Hepatocyte (in vitro differentiated cells): ENCODE data around the gene KCP. TPM values are rescaled to one million over a fixed set of nuclear protein-coding genes. Genes with fewer than 3 reads are reported as not detected.
"Not testable (repeated sequence)": the region's sequence is repeated elsewhere in the genome, so short reads cannot be mapped to it uniquely, and the experiment has no call there.

Experiments used
- DNase-seq: peaks from one replicate; pipeline ENCODE4 v3.0.0-alpha.2; 2016; ENCODE audit warnings: low spot score
- H2AFZ ChIP-seq: fragments of 200-600 bp; sonication (generic); 2 replicates; pipeline ENCODE4 v1.6.0; 2016; ENCODE audit warnings: antibody characterized with exemption, mild to moderate bottlenecking
- H3K27ac ChIP-seq: fragments of 200-600 bp; sonication (generic); 2 replicates; pipeline ENCODE4 v1.5.1; 2016; ENCODE audit warnings: mild to moderate bottlenecking
- H3K27me3 ChIP-seq: fragments of 200-600 bp; sonication (generic); 2 replicates; pipeline ENCODE4 v1.6.1; 2016
- H3K36me3 ChIP-seq: fragments of 200-600 bp; sonication (generic); replicated peaks from 2 replicates; pipeline ENCODE4 v1.5.1; 2016; ENCODE audit warnings: low read depth; ENCODE audit not compliant: insufficient read depth
- H3K4me1 ChIP-seq: fragments of 200-600 bp; sonication (generic); 2 replicates; pipeline ENCODE4 v1.5.1; 2016; ENCODE audit warnings: mild to moderate bottlenecking, moderate library complexity; ENCODE audit not compliant: insufficient read depth
- H3K4me2 ChIP-seq: fragments of 200-600 bp; sonication (generic); 2 replicates; pipeline ENCODE4 v1.6.0; 2016
- H3K4me3 ChIP-seq: fragments of 200-600 bp; sonication (generic); 2 replicates; pipeline ENCODE4 v1.5.1; 2016; ENCODE audit warnings: mild to moderate bottlenecking
- H3K79me2 ChIP-seq: fragments of 200-600 bp; sonication (generic); 2 replicates; pipeline ENCODE4 v1.6.0; 2017; ENCODE audit warnings: mild to moderate bottlenecking
- H3K9me2 ChIP-seq: fragments of 200-600 bp; sonication (generic); replicated peaks from 2 replicates; pipeline ENCODE4 v1.6.0; 2017; ENCODE audit warnings: mild to moderate bottlenecking; ENCODE audit not compliant: insufficient read depth
- H3K9me3 ChIP-seq: fragments of 200-600 bp; sonication (generic); 2 replicates; pipeline ENCODE4 v1.5.1; 2016; ENCODE audit warnings: low read depth, mild to moderate bottlenecking
- H4K20me1 ChIP-seq: fragments of 200-600 bp; sonication (generic); 2 replicates; pipeline ENCODE4 v1.6.0; 2016; ENCODE audit warnings: mild to moderate bottlenecking; ENCODE audit not compliant: insufficient read depth, poor library complexity, severe bottlenecking
- CTCF ChIP-seq: fragments of 200-600 bp; sonication (generic); IDR thresholded peaks from 2 replicates; pipeline ENCODE4 v1.5.1; 2016; ENCODE audit warnings: antibody characterized with exemption, mild to moderate bottlenecking; ENCODE audit not compliant: poor library complexity
- EZH2 ChIP-seq: fragments of 200-600 bp; sonication (generic); IDR thresholded peaks from 2 replicates; pipeline ENCODE4 v1.6.1; 2016; ENCODE audit warnings: antibody characterized with exemption, mild to moderate bottlenecking, borderline replicate concordance
- EZH2phosphoT487 ChIP-seq: fragments of 200-600 bp; sonication (generic); IDR thresholded peaks from one replicate; pipeline ENCODE4 v1.6.1; 2018; ENCODE audit warnings: antibody characterized with exemption, mild to moderate bottlenecking, low read depth, moderate library complexity; ENCODE audit not compliant: unreplicated experiment, severe bottlenecking
- WGBS: methylation state at CpG from one replicate; pipeline ENCODE4 v1.1.6; 2016; ENCODE audit warnings: low lambda C conversion rate; ENCODE audit errors: missing lambda C conversion rate; 5-methylcytosine and 5-hydroxymethylcytosine counted together
- polyA plus RNA-seq: library from polyadenylated mRNA; unstranded; fragments of >200 nt; fragmentation: Nextera tagmentation; extraction: Ambion mirVana; gene quantifications from 2 replicates; pipeline ENCODE4 v1.2.1, GENCODE V29; 2016
- total RNA-seq: library from RNA; depleted of rRNA; stranded (reverse); fragments of >200 nt; gene quantifications from 2 replicates; pipeline ENCODE4 v1.2.3, GENCODE V29; 2014

KCP gene
- total and polyA plus RNA-seq, 2 experiments from 2014 or later = 0.40 to 2.4 TPM

- no peaks in the 10 kb centered on the region for H3K79me2 ChIP-seq
- H4K20me1 ChIP-seq = no peaks in the 10 kb centered on the region
- peaks cover 9% of the 10 kb centered on the region for H3K4me1 ChIP-seq
- no peak for DNase-seq
- TF ChIP-seq EZH2phosphoT487 (no peak), CTCF (no peak), EZH2 (no peak)
- H3K36me3 ChIP-seq = no peaks in the 10 kb centered on the region
- H3K4me2 ChIP-seq = no peak overlapping the region
- H3K9me3 ChIP-seq = no peaks in the 10 kb centered on the region
- peaks cover 59% of the 10 kb centered on the region for H3K27me3 ChIP-seq
- no peaks in the 10 kb centered on the region for H3K9me2 ChIP-seq
- H3K4me3 ChIP-seq = no peak overlapping the region
- 89% methylated on average over 10 of the region's 10 CpGs for WGBS
- H3K27ac ChIP-seq = no peak overlapping the region
- H2AFZ ChIP-seq = no peak overlapping the region
Measured at GRCh38 chr7:128913870-128914565, 3.5 kb upstream of the KCP start.

- H3K36me3 ChIP-seq, H3K27ac ChIP-seq, DNase-seq, H2AFZ ChIP-seq, H3K4me3 ChIP-seq, H3K9me3 ChIP-seq, H3K4me2 ChIP-seq, H4K20me1 ChIP-seq, H3K4me1 ChIP-seq, H3K79me2 ChIP-seq, H3K9me2 ChIP-seq: not testable (repeated sequence)
- H3K27me3 ChIP-seq = peaks cover 58% of the 10 kb centered on the region
- WGBS = 99% methylated on average over 8 of the region's 20 CpGs
Measured at GRCh38 chr7:128912709-128913495, 2.4 kb upstream of the KCP start.

GRCh38 chr7:128912281-128912680, 1.8 kb upstream of the KCP start:
- Histone ChIP-seq H3K4me1 (peaks cover 9% of the 10 kb centered on the region), H3K4me2 (no peak overlapping the region), H3K36me3 (no peaks in the 10 kb centered on the region), H3K9me2 (no peaks in the 10 kb centered on the region), H3K4me3 (no peak overlapping the region), H3K9me3 (no peaks in the 10 kb centered on the region), H4K20me1 (no peaks in the 10 kb centered on the region), H3K27me3 (peaks cover 57% of the 10 kb centered on the region), H3K27ac (no peak overlapping the region), H2AFZ (no peak overlapping the region), H3K79me2 (no peaks in the 10 kb centered on the region)
- 90% methylated on average over 3 of the region's 3 CpGs for WGBS
- DNase-seq = no peak
- TF ChIP-seq EZH2phosphoT487 = no peak
- no peak for TF ChIP-seq EZH2
- no peak for TF ChIP-seq CTCF

GRCh38 chr7:128911423-128912031, 1.0 kb upstream of the KCP start:
- Histone ChIP-seq H2AFZ (peak overlapping the region; percentile 35), H3K79me2 (no peaks in the 10 kb centered on the region), H3K4me3 (no peak overlapping the region), H3K36me3 (no peaks in the 10 kb centered on the region), H4K20me1 (no peaks in the 10 kb centered on the region), H3K27ac (peak overlapping the region; percentile 27), H3K4me1 (peaks cover 9% of the 10 kb centered on the region), H3K9me2 (no peaks in the 10 kb centered on the region), H3K27me3 (peaks cover 50% of the 10 kb centered on the region), H3K4me2 (no peak overlapping the region), H3K9me3 (no peaks in the 10 kb centered on the region)
- peak; percentile 60 for DNase-seq
- TF ChIP-seq EZH2 = no peak
- no peak for TF ChIP-seq EZH2phosphoT487
- TF ChIP-seq CTCF = no peak
- 61% methylated on average over 5 of the region's 8 CpGs for WGBS
